Neuron (in vitro differentiated cells): ENCODE data around the gene ACTR3.
"Not testable (repeated sequence)": the region's sequence is repeated elsewhere in the genome, so short reads cannot be mapped to it uniquely, and the experiment has no call there.

Experiments used
- H2AFZ ChIP-seq: one replicate; pipeline ENCODE4 v1.6.1; 2013; ENCODE audit warnings: low read depth, mild to moderate bottlenecking, inconsistent platforms, low read length, moderate library complexity
- H3K27me3 ChIP-seq: one replicate; pipeline ENCODE4 v1.6.1; 2013; ENCODE audit warnings: low read length; ENCODE audit not compliant: insufficient read depth
- H3K36me3 ChIP-seq: one replicate; pipeline ENCODE4 v1.6.1; 2013; ENCODE audit warnings: low read length; ENCODE audit not compliant: insufficient read depth
- H3K4me1 ChIP-seq: one replicate; pipeline ENCODE4 v1.6.1; 2013; ENCODE audit warnings: low read length; ENCODE audit not compliant: insufficient read depth
- H3K4me3 ChIP-seq: 2 replicates; pipeline ENCODE4 v1.5.1; 2013; ENCODE audit warnings: mild to moderate bottlenecking, low read length, moderate library complexity
- H3K9me3 ChIP-seq: one replicate; pipeline ENCODE4 v1.6.1; 2013; ENCODE audit warnings: low read length

Gene ACTR3

DNA sequence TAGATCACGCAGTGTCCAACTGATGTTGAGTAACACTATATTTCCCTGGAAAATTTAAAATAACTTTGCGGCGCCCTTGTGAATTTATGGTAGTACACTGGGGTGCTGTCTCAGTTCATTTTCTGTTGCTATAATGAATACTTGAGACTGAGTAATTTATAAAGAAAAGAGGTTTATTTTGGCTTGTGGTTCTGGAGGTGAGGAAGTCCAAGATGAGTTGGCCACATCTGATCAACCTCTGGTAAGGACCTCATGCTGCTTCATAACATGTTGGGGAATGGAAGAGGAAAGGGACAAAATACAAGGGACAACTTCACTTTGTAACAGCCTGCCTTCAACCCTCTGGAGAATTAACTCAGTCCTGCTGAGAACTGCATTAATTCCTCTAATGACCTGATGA lies 36.4 kb downstream of the ACTR3 start:
- Histone ChIP-seq H3K4me1 (no peaks in the 10 kb centered on the region), H3K4me3 (no peak overlapping the region), H3K36me3 (peaks cover 45% of the 10 kb centered on the region), H3K27me3 (no peaks in the 10 kb centered on the region), H2AFZ (no peak overlapping the region), H3K9me3 (peaks cover 2% of the 10 kb centered on the region)

DNA sequence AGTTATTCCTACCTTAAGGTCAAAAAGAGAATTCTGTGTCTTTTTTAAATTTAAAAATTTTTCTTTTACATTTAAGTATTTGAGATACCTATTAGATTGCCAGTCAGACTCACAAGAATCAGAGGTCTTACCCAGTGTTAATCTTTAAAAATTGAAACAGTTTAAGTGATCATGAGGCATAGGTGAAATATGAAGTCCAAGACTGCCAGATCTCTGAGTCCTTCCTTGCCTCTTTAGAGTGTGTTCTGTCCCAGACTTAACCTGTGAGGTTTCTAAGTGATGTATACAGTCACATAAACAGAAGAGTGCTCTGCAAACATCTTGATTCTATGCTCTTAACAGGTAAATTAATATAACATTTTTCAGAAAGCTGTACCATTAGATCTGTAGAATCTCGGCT lies 40.6 kb downstream of the ACTR3 start:
- H2AFZ ChIP-seq, result no peak overlapping the region
- H3K9me3 ChIP-seq, result peaks cover 2% of the 10 kb centered on the region
- H3K4me3 ChIP-seq, result no peak overlapping the region
- peaks cover 65% of the 10 kb centered on the region for H3K36me3 ChIP-seq
- no peaks in the 10 kb centered on the region for H3K4me1 ChIP-seq
- no peaks in the 10 kb centered on the region for H3K27me3 ChIP-seq

DNA sequence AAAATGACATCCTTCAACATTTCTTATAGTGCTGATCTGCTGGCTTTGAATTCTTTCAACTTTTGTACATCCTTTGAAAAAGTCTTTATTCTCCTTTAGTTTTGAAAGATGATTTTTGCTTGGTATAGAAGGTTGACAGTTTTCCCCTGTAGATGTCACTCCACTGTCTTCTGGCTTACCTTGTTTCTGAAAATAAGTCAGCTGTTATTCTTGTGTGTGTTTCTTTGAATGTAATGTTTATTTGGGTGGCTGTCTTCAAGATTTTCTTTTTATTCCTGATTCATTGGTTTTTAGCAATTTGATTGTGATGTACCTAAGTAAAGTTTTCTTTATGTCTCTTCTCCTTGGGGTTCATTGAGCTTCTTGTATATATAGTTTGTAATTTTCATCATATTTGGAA lies 47.6 kb downstream of the ACTR3 start:
- no peak overlapping the region for H3K4me3 ChIP-seq
- H3K4me1 ChIP-seq, result no peaks in the 10 kb centered on the region
- no peak overlapping the region for H2AFZ ChIP-seq
- peaks cover 13% of the 10 kb centered on the region for H3K9me3 ChIP-seq
- H3K36me3 ChIP-seq, result peaks cover 67% of the 10 kb centered on the region
- no peaks in the 10 kb centered on the region for H3K27me3 ChIP-seq

DNA sequence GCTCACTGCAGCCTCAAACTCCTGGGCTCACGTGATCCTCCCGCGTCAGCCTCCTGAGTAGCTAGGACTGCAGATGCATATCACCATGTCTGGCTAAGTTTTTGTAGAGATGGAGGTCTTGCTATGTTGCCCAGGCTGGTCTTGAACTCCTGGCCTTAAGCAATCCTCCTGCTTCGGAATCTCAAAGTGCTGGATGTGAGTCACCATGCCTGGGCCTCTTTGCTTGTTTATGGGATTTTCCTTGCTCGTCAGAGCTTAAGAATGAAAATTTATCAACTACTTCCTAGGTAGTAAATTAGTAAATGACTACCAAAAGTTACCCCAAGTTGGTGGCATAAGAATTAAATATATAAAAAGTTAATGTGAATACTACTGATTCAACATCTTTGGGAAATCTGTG lies 51.0 kb downstream of the ACTR3 start:
- no peaks in the 10 kb centered on the region for H3K4me1 ChIP-seq
- H3K27me3 ChIP-seq, result no peaks in the 10 kb centered on the region
- peaks cover 17% of the 10 kb centered on the region for H3K9me3 ChIP-seq
- H2AFZ ChIP-seq, result no peak overlapping the region
- peaks cover 69% of the 10 kb centered on the region for H3K36me3 ChIP-seq
- no peak overlapping the region for H3K4me3 ChIP-seq

DNA sequence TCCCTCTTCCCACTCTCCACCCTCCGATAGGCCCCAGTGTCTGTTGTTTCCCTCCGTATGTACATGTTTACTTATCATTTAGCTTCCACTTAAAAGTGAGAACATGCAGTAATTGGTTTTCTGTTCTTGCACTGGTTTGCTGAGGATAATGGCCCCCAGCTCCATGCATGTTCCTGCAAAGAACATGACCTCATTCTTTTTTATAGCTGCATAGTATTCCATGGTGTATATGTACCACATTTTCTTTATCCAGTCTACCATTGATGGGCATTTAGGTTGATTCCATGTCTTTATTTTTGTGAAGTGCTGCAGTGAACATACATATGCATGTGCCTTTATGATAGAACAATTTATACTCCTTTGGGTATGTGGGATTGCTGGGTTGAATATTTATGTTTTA lies 55.9 kb downstream of the ACTR3 start:
- H2AFZ ChIP-seq, H3K4me1 ChIP-seq, H3K9me3 ChIP-seq, H3K4me3 ChIP-seq, H3K27me3 ChIP-seq: not testable (repeated sequence)
- H3K36me3 ChIP-seq, result peaks cover 60% of the 10 kb centered on the region

DNA sequence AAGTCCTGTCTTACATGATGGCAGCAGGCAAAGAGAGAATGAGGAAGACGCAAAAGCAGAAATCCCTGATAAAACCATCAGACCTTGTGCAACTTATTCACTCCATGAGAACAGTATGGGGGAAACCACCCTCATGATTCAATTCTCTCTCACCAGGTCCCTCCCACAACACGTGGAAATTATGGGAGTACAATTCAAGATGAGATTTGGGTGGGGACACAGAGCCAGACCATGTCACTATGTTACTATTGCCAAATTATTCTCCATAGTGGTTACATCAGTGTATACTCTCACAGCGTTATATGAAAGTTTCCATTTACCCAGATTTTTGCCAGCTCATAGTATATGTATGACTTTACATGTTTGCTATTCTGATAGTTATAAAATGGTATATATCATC lies 61.0 kb downstream of the ACTR3 start:
- H3K9me3 ChIP-seq, H3K27me3 ChIP-seq, H3K4me3 ChIP-seq, H2AFZ ChIP-seq, H3K4me1 ChIP-seq: not testable (repeated sequence)
- H3K36me3 ChIP-seq, result peaks cover 69% of the 10 kb centered on the region

DNA sequence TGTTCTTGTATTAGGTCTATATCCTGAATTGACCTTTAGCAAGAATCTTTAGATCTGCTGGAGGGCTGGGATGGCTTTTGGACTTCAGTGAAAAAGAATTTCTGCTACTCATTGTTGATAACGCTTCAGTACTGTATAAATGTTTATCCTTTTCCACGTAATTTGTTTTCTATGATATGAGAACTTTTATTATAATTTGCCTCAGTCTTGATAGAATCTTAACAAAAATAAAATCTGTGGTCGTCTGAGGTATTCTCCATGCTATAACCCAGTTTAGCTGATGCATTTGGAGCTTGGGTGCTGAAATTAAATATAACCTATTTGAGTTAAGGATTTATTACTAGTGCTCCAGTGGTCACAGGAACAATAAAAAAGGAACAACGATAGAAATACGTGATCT lies 71.1 kb downstream of the ACTR3 start:
- H3K4me3 ChIP-seq, result no peak overlapping the region
- no peaks in the 10 kb centered on the region for H3K9me3 ChIP-seq
- no peak overlapping the region for H2AFZ ChIP-seq
- no peaks in the 10 kb centered on the region for H3K27me3 ChIP-seq
- no peaks in the 10 kb centered on the region for H3K4me1 ChIP-seq
- peaks cover 22% of the 10 kb centered on the region for H3K36me3 ChIP-seq

DNA sequence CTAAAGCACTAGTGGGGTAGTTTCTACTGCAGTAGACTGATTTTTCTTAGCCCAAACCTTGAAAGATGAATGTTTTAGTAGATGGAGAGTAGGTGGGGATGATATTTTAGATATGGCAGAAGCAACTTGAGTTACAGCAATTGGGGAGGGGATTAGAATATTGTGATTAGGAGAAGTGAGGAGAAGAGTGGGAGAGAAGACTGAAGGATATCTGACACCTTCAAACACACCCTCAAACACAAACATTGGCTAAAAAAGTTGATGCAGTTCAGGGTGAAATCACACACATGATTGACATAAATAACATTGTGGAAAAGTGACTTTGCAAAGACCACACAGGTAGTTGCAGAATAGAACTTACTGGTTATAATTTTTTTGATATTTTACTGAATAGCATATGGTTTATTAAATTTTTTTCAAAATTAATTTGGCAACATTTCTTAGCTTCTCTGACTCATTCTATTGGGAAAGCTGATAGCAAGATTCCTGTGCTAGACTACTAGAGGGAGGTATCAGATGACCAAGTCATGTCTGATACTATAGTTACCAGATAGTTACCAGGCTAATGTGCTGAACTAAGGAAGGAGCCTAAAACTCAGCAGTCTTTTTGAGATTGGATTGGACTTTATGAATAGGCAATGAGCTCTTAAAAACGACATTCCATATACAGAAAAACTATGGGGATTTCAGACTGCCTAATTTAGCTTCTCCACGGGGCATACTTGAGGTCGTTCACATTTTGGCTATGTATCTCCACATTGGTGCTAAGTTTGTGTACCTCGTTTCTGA lies 73.0 kb downstream of the ACTR3 start:
- no peaks in the 10 kb centered on the region for H3K27me3 ChIP-seq
- H3K36me3 ChIP-seq, result peaks cover 14% of the 10 kb centered on the region
- no peak overlapping the region for H2AFZ ChIP-seq
- H3K4me1 ChIP-seq, result peaks cover 2% of the 10 kb centered on the region
- no peak overlapping the region for H3K4me3 ChIP-seq
- H3K9me3 ChIP-seq, result no peaks in the 10 kb centered on the region

DNA sequence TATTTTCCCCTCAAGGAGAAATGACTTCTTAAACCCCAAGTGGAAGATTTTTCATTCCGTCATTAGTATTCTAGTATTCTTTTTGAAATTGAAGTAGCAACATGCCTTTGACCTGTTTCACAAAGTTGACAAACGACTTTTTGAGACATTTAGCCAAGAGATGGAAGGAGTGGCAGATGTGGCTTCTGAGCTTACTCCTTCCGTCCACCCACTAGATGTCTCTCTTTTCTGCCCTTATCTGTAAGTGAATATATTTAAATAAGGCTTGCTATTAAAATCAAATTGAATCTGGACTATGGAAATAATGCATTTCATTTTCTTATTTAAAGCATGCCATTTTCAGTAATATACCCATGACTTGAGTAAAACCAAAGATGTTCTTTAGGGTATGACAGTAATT lies 74.1 kb downstream of the ACTR3 start:
- no peak overlapping the region for H2AFZ ChIP-seq

DNA sequence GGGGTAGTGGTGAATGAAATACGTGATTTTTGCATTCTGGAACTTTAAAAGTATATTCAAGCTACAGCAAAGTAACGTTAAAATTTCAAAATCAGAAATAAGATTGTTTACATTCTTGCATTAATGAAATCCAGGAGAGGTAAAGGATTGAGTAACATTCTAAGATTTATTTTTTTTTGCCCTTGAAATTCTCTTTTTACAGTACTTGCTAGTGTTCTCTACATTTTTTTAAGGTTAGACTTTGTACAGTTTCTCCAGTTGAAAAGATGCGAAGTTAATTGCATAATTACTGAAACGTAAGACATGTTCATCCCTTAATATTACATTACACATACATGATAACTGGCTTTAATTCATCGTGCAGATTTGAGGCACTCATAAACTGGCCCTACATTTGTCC lies 74.5 kb downstream of the ACTR3 start:
- no peaks in the 10 kb centered on the region for H3K27me3 ChIP-seq
- no peaks in the 10 kb centered on the region for H3K9me3 ChIP-seq
- peaks cover 2% of the 10 kb centered on the region for H3K4me1 ChIP-seq
- peaks cover 9% of the 10 kb centered on the region for H3K36me3 ChIP-seq
- no peak overlapping the region for H2AFZ ChIP-seq
- no peak overlapping the region for H3K4me3 ChIP-seq

More for the DNA sequence above, 74.1 kb downstream of the ACTR3 start:
- Histone ChIP-seq H3K9me3 (no peaks in the 10 kb centered on the region), H3K4me1 (peaks cover 2% of the 10 kb centered on the region), H3K4me3 (no peak overlapping the region), H3K36me3 (peaks cover 14% of the 10 kb centered on the region), H3K27me3 (no peaks in the 10 kb centered on the region)

DNA sequence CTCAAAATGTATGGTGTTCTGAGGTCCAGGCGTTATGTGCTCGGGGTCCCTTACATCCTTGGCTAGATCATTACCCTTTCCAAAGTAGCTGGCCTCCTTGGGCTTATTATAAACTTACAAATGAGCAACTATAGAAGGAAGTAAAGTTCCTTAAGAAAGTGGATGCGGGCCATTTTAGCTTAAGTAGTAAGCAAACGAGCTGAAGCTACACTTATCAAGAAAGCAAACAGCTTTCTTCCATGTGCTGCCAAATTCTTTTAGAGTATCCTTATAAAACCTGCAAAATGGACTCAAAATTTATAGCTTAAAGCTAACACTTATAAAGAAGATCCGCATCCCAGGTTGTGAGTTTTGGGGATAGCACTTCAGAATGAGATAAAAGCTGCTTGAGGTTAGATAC lies 75.3 kb downstream of the ACTR3 start:
- Histone ChIP-seq H3K36me3 (peaks cover 7% of the 10 kb centered on the region), H3K27me3 (no peaks in the 10 kb centered on the region), H3K4me1 (peaks cover 2% of the 10 kb centered on the region), H3K9me3 (no peaks in the 10 kb centered on the region), H3K4me3 (no peak overlapping the region), H2AFZ (no peak overlapping the region)

DNA sequence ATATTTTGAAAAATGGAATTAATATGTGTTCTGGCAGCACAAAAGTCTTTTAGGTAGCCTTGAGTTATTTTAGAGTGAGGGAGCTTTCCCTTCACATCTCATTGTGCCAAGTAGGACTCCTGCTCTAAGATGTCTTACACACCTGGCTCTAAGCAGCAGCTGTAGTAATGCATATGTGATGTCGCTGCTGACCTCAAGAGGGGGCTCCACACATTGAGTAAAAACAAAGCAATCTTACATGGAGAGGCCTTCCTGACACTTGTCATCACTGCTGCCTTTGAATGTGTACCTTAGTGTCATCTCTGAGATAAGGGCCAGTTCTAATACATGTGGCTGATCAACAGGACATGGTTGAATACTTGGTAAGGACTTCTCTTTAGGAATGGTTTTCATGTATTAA lies 75.8 kb downstream of the ACTR3 start:
- Histone ChIP-seq H3K4me3 (no peak overlapping the region), H3K27me3 (no peaks in the 10 kb centered on the region)

DNA sequence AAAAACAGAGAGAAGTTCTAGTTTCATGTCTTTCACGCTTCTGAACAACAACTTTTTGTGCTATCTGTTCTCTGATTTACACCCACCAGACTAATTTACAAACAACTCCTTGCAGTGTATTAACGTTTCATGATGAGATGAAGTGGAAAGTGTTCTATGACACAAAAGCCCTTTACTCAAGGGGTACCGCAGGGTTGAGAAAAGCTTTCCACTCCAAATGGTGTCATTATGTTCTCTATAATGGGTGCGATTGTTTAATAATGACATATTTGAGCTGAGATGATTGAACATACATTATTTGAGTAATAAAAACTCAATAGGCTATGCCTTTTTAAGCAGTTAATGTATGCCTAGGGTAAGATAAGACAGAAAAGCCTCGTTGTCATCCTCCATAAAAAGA lies 76.3 kb downstream of the ACTR3 start:
- H3K27me3 ChIP-seq, result no peaks in the 10 kb centered on the region
- H3K4me3 ChIP-seq, result no peak overlapping the region
- H3K9me3 ChIP-seq, result no peaks in the 10 kb centered on the region
- H2AFZ ChIP-seq, result no peak overlapping the region
- peaks cover 2% of the 10 kb centered on the region for H3K36me3 ChIP-seq
- peaks cover 2% of the 10 kb centered on the region for H3K4me1 ChIP-seq

More for the DNA sequence above, 75.8 kb downstream of the ACTR3 start:
- peaks cover 5% of the 10 kb centered on the region for H3K36me3 ChIP-seq
- peaks cover 2% of the 10 kb centered on the region for H3K4me1 ChIP-seq
- H2AFZ ChIP-seq, result no peak overlapping the region
- H3K9me3 ChIP-seq, result no peaks in the 10 kb centered on the region

DNA sequence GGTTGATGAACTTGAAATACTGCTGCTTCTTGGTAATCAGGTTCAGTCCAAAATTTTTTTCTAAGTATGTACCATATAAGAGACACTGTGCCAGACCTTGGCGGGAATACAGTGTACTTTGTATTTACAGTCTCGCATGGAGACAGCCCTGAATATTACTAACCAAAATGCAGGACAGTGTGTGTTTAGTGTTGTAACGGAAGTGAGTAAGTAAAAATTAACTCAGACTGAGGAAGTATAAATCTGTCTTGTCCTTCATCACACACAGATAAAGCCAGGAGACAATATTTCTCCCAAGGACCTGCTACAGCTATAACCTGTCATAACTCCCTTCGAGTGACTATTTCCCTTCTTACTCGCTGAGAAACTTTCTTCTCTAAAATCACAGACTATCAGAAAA lies 76.9 kb downstream of the ACTR3 start:
- Histone ChIP-seq H3K27me3 (no peaks in the 10 kb centered on the region), H3K4me3 (no peak overlapping the region), H3K4me1 (peaks cover 2% of the 10 kb centered on the region), H3K9me3 (no peaks in the 10 kb centered on the region), H2AFZ (no peak overlapping the region), H3K36me3 (no peaks in the 10 kb centered on the region)
